GM21576 (cell line): Measurements from ENCODE around the gene OAT.

Source experiments
- ATAC-seq: cut with Tn5 transposase; IDR thresholded peaks from one replicate; pipeline ENCODE4 v1.9.1; 2021; ENCODE audit warnings: mild to moderate bottlenecking, moderate library complexity; ENCODE audit not compliant: unreplicated experiment

OAT gene

DNA sequence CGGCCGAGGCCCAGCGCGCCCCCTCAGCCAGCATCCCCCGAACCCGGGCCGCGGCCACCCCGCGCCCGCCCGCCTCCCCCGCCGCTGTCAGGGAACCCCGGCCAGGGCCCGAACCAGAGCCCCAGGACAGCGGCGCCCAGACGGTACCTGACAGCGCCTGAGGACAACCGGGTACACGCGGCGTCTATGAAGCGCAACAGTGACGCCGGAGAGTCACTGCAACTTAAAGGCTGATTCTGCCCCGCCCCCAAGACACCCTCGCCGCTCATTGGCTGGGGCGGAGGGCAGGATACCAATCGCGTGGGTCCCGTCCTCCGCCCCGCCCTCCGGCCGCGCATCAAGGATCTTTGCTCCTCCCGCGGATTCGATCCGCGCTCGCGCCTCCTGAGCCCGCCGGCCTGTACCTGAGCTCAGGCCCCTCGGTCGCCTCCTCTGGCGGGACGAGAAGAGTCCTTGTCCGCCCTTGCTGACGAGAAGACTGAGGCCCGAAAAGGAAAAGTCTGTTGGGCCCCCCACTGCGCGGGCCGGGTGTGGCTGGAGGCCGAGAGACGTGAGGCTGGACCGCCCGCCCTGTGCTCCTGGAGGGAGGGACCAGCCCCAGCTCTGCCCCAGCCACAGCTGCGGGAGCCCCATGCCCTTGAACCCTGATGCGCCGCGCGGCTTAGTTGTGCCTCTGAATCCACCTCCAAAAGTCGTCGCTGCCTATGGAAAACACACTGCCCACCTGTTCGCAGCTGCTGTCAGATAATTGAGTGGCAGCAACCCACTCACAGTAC, at the start of gene OAT:
TSS of gene OAT (minus strand) at position 198 of the 776 bp plus-strand sequence. CDS start 6,752 bp downstream, outside the sequence.
- peak; percentile 98 for ATAC-seq

DNA sequence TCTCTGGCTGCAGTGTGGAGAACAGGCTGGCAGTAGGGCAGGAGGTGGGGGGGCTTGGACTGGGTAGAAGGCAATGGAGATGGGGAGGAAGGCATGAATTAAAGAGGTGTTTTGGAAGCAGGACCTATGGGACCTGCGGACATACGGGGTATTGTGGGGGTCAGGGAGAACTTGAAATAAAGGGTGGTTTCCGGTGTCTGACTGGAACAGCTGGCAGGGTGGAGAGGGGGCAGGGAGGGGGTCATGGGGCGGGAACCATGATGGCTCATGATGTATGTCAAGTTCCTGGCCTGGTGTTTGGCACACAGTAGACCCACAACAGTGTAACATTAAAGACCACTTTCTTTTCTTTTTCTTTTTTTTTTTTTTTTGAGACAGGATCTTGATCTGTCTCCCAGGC, 48.4 kb upstream of the OAT start:
- ATAC-seq: no peak

DNA sequence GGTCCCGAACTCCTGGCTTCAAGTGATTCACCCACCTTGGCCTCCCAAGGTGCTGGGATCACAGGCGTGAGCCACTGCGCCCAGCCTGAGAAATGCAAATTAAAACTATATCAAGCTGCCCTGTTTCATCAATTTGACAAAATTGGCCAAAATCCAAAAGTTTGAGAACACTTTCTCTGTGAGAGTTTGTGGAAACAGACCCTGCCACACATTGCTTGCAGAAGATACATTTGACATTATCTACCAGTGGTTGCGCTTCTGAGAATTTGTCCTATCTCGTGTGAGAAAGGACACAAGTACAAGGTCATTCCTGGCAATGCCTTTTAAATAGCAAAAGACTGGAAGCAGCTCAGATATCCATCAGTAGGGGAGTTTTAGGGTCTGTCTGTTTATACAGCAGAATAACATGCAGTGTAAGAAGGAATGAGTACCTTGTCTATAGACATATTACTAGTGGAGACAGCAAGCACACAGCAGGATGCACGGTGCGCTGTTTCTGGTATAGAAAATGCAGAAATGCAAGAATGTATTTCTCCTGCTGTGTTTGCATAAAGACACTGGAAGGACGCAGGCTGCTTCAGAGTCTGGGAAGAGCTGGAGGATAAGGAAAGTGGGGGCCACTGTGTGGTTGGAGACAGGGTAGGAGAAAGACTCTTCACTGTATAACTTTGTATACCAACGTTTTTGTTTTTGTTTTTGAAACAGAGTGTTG, 47.2 kb upstream of the OAT start:
- no peak for ATAC-seq

DNA sequence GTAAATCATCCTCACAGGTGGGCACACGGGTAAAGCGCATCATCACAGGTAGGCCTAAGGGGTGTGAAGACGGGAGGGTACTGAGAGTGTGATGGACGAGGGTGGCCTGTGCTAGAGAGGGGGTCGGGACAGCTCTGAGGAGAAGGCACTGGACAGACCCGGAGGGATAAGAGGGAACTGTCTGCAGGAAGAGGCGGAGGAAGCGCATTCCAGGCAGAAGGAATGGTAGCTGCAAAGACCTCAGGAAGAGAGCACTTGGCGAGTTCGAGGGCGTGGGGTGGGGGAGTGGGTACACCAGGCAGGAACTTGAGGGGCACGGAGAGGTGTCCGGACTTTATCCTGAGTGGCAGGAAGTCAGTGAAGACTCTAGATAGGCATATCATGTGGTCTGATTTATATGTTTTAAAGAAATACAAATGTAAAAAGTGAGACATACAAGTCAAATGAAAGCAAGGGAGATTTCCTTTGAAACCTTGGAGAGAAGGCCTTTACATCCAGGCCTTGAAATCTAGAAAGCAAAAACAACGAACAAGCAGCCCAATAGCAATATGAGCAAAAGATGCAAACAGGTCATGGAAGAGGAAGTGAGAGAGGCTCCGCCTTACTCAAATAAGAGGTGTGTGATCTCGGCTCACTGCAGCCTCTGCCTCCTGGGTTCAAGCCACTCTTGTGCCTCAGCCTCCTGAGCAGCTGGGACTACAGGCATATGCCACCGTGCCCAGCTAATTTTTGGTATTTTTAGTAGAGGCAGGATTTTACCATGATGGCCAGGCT, 46.5 kb upstream of the OAT start:
- peak; percentile 41 for ATAC-seq

DNA sequence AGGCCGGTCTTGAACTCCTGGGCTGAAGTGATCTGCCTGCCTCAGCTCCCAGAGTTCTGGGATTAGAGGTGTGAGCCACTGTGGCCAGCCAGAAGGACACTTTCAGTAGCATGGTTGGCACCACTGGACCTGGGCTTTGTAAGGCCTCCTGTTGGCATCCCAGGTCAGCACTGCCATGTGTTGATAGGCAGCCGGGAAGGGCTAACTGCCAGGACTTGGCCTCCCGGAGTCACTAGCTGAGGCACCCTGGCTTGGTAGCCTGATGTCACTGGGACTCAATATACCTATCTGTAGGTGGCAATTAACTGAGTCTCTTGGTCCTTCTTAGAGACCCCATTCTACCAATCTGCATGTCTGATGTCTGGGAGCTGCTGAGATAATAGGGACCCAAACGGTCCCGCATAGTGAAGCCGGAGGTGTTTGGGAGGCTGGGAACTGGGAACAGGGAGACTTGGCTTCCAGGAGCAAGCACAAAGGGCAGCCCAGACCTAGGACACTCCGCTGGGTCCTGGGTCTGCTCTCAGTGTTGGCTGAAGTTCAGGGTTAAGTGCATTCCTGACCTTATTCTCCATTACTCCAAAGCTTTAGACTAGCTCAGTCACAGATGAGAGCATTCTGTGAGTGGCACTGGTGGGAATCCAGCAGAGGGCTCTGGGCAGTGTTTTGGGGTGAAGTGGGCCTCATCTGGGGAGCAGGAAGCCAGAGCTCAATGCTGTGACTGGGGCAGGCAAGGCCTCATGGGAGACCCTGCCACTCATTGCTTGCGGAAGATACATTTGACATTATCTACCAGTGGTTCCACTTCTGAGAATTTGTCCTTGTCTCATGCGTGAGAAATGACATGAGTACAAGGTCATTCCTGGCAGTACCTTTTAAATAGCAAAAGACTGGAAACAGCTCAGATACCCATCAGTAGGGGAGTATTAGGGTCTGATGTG, 45.6 kb upstream of the OAT start:
- ATAC-seq: no peak

DNA sequence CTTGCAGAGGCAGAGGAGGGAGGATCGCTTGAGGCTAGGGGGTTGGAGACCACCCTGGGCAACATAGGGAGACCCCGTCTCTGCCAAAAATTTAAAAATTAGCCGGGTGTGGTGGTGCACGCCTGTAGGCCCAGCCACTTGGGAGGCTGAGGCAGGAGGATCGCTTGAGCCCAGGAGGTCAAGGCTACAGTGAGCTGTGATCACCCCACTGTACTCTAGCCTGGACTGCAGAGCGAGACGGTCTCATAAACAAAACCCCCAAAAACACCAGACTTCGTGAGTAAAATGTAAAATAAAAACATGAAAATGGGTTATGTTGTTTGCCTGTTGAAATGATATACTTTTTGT, 43.6 kb upstream of the OAT start:
- no peak for ATAC-seq

DNA sequence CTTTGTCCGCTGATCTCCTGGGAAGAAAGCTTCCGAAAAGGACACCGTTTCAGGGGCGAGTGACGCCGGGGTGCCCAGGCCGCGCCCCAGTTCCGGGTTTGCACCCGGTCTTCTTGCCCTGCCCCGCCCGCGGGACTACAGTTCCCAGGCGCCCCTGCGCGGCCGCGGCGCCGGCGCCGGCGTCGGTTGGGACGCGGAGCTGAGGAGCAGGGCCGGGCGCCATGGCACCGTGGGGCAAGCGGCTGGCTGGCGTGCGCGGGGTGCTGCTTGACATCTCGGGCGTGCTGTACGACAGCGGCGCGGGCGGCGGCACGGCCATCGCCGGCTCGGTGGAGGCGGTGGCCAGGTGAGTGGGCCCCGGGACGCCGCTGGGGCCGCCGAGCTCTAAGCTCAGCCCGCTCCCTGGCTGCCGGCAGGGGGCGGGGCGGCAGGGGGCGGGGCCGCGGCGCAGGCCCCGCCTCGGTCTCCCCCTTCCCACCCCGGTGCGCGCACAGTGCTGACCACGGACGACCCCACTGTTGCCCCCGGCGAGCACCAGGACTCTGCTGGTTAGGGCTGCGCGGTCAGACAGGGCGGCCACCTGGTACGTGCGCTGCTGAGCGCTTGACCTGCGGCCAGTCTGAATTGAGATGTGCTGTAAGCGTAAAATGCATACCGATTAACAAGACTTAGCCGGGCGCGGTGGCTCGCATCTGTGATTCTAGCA, 43.1 kb upstream of the OAT start, which contains the start of gene LHPP:
TSS of gene LHPP (plus strand) at position 182 of the 706 bp plus-strand sequence. CDS start at position 222, 40 bp downstream.
- peak; percentile 88 for ATAC-seq

DNA sequence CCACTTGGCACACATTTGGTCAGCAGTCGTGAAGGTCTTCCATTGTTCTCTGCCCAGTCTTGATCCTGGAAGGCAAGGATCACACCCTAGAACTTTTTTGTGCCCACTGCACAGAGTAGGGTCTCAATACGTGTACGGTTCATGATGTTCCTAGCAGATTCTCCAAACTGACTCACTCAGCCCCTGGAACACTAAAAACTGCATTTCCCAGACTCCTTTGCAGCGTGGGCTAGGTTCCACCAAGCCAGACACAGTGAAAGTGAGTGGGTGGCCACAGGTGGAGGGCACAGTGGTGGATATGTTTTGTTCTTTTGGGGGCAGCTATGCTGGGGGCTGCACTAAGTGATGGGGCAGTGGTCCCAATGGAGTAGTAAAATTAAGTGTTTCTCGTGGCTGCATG, 41.4 kb upstream of the OAT start:
- ATAC-seq: no peak

DNA sequence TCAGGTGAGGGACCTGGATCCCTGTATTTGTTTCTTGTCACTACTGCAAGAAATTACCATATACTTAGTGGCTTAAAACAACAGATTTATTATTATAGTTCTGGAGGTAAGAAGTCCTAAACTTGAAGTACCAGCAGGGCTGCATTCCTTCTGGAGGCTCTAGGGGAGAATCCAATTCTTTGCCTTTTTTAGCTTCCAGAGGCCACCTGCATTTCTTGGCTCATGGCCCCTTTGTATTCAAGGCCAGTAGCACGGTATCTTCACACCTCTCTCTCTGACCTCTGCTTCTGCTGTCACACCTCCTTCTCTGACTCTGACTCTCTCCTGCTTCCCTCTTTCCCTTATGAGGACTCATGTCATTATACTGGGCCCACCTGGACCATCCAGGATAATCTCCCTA, 40.7 kb upstream of the OAT start:
- no peak for ATAC-seq

DNA sequence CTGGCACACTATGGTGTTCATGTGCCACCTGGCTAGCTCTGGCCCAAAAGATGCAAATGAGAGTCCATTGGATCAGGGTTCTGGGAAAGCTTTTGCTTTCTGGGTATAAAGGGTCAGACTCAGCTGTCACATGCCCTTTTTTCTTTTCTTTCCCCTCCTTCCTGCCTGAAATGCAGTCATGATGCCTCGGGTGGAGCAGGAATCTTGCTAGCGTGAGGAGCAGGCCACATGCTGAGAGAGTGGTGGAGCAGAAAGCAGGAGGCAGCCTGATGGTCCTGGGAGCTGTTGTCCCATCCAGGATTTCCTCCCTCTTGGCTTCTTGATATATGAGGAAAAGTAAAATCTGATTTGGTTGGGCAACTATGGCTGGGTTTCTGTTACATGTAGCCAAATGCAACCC, 40.2 kb upstream of the OAT start:
- no peak for ATAC-seq

DNA sequence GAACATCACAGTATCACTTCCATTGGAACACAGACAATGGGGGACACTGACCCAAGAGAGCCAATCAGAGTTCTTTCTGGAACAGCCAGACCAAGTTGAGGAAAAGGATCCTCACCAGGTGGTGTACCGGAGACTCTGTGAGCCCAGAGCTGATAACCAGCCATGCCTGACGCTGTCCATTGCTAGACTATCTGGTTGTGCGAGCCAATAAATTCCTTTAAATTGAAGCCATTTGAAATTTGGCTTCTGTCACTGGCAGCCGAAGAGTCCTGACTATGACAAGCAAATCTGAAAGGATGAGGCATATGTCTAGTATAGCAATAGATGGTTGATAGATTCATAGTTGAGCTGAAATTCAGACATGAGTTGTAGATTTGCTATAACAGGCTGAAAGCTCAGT, 39.8 kb upstream of the OAT start:
- ATAC-seq: no peak

DNA sequence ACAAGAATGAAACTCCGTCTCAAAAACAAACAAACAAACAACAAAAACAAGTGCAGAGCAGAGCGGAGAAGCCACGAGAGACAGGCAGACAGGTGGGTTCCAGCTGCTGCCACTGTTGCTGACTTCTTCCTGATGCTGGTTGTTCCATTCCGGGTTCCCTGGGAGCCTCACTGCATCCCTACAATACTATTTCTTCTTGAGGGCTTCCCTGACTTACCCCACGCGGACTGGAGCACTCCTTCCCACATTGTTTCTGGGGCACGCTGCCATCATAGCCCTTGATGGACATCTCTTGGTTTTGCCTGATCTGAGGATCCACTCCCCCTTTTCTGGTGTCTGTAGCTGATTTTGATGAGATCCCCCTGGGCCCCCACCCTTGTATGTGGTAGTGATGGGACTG, 36.7 kb upstream of the OAT start:
- ATAC-seq: no peak

DNA sequence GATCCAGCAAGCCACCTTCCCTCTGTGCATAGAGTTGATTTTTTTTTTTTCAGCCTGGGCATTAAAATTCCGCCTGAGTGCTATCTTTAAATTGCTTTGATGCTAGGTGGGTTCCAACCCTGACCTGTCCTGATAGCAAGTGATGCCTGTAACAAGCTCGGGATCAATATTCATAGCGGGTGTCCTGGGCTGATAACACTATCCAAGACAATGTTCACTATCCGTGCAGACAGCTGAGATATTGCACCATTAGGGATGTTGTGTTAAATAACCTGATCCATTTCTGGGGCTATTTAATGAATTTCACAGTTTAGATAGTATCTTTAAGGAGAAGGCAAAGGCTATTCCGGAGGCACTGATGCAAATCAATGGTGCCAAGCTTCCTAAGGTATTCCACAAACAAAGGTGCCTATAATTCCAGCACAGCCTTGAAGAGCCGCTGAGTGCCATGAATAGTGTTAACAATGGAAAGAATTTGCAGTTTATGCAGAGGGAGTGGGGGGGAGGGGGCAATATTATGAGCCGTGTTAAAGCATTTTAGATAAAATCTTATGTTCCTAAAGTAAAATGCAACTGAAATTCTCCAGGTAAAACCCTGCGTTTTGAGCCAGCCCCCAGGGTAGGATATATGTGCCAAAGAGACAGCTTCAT, 35.4 kb upstream of the OAT start:
- no peak for ATAC-seq

DNA sequence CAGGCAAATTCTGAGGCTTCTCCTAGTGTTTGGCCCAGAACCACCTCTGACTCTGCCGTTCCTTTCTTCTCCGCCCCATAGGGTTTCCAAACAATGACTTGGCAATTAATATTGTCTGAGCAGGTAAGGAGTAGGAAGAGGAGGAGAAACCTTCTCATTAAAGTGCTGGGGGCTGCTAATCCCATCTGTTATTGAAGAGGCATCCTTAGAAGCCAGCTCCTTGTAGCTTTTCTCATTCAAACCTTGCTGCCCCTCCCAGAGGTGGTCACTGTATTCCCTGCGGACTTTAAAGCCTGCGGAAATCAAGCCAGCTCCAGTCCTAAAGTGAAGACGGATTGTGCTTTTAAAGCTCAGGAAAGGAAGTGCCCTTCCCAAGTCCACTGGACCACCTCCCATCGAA, 32.6 kb upstream of the OAT start:
- ATAC-seq: no peak

DNA sequence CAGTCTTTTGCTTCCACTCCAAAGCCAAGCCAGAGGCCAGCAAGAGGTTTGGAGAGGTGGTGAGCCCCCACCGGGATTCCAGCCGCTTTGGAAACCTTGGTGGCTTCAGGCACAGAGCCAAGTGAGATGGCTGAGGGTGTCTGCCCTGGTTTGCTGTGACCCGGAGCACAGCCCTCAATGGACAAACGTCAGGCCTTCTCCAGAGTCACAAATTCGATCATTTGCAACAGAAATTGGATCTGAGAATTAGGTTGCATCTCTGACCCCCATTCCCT, 32.0 kb upstream of the OAT start:
- no peak for ATAC-seq

DNA sequence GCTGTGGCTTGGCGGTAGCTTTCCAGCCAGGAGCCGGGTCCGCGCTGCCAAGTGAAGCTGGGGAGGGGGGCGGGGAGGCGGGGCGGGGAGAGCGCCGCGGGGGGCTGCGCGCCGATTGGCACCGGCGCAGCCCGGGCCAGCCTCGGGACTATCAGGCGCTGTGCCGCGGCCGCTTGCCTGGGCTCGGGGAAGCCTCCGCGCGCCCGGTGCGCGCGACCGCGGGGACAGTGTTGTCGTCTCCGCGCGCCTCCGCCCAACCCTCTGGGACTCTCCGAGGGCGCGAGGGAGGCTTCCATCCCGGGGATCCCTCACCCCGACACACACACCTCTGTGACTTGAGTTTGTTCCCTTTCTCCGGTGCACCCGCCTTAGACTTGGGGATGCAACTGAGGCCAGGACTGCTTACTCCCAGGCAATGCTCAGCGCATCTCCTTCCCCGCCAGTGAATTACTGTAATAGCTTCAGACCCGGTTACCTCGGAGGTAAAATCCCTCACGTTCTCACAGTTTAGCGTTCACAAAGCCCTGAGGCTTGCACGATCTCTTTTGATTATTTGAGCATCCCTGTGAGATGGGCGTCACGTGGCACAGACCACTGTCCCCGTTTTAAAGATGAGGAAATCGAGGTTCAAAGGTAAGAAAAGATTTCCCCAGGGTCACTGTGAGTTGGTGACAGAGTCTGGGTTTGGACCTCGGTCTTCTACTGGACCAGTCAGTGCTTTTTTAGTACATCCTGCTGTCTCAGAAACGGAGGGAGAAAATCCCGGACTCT, 31.5 kb upstream of the OAT start, which contains the start of gene NKX1-2:
TSS of gene NKX1-2 (minus strand) at position 24 of the 771 bp plus-strand sequence. CDS start 92 bp downstream, outside the sequence.
- no peak for ATAC-seq

DNA sequence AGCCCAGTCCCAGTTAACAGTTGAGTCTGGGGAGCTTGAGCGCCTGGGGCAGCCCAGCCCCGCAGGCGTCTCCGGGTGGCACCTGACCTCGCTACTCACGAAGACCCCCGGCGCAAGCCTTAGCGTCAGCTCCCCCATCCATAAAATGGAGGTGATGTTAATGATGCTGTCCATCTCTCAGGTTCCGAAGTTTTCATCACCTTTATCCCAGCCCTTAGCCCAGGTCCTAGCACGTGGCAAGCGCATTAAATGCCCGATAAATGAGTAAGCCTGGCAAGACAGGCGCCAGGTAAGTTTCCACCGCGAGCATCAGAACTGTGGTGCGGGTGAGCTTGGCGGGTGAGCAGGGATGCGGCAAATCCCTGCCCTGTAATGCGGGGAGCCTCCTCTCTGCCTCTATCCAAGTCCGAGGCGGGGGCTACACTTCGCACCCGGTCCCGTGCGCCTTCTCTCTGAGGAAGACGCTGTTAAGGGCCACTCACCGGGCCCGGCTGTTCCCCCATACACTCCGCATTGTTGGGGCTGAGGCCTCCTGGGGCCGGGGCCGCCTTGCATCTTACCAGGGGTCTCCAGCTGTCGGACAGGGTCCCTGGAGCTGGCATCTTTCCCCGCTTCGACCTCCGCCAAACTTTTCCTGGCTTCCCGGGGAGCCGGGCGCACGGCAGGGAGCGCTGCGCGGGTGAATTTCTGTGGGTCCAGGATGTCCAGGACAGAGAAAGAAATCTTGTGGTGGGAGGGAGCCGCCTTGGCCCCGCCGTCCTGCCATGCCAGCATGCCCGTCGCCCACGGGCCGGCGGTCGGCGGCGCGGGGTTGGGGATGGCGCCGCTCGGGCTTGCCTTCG, 30.7 kb upstream of the OAT start:
- ATAC-seq: no peak

DNA sequence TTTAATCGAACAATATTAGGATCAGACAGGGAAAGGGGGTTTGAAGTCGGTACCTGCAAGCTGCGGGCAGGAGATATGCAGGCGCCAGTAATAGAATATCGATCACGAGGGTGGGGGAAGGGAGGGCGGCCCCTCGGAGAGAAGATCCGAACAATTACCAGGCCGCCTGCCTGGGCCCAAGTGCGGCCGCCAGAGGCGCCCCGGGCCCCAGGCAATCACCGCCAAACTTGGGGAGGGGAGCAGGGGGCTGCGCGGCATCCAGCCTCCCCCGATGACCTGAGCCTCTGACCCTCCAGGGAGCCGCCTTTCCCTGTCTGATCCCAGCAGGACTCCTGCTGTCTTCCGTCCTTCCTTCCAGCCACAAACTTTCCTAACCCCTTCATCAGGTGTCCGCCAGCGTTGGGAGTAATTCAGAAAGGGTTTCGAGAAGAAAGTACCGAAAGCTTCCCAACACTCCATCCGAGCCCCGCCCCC, 30.0 kb upstream of the OAT start:
- no peak for ATAC-seq
